ENCODE data around the gene ABHD13.
"Not testable (repeated sequence)": the region's sequence is repeated elsewhere in the genome, so short reads cannot be mapped to it uniquely, and the experiment has no call there.

ABHD13 gene

GRCh38 chr13:108223687-108224503, 5.7 kb downstream of the ABHD13 start:
- DNase-seq (ENCODE audit: low read depth) = no peak

GRCh38 chr13:108225440-108225839, 7.2 kb downstream of the ABHD13 start:
- no peak for DNase-seq (ENCODE audit: low read depth)

GRCh38 chr13:108226184-108226583, 8.0 kb downstream of the ABHD13 start:
- no peak for DNase-seq (ENCODE audit: low read depth)

GRCh38 chr13:108227651-108228272, 9.6 kb downstream of the ABHD13 start:
- DNase-seq (ENCODE audit: low read depth) = no peak

- no peak for DNase-seq (ENCODE audit: low read depth)
Observed at GRCh38 chr13:108230377-108230776, 12.2 kb downstream of the ABHD13 start.

- DNase-seq (ENCODE audit: low read depth) = no peak
Observed at GRCh38 chr13:108249150-108249549, 31.0 kb downstream of the ABHD13 start.

- no peak for DNase-seq (ENCODE audit: low read depth)
Observed at GRCh38 chr13:108257248-108257647, 39.1 kb downstream of the ABHD13 start.

- no peak for DNase-seq (ENCODE audit: low read depth)
Observed at GRCh38 chr13:108263621-108264355, 45.6 kb downstream of the ABHD13 start.

GRCh38 chr13:108266321-108266990, 48.3 kb downstream of the ABHD13 start:
- no peak for DNase-seq (ENCODE audit: low read depth)

GRCh38 chr13:108267347-108267746, 49.2 kb downstream of the ABHD13 start:
- no peak for DNase-seq (ENCODE audit: low read depth)

GRCh38 chr13:108267855-108268254, 49.7 kb downstream of the ABHD13 start:
- DNase-seq (ENCODE audit: low read depth) = not testable (repeated sequence)

- no peak for DNase-seq (ENCODE audit: low read depth)
Observed at GRCh38 chr13:108268466-108269112, 50.4 kb downstream of the ABHD13 start.

GRCh38 chr13:108269601-108270328, 51.6 kb downstream of the ABHD13 start, which contains the start of gene TNFSF13B:
Gene TNFSF13B (plus strand): TSS chr13:108269718. CDS start chr13:108269896, 178 bp downstream.
- peak; percentile 16 for DNase-seq (ENCODE audit: low read depth)

GRCh38 chr13:108270442-108270841, 52.2 kb downstream of the ABHD13 start:
- no peak for DNase-seq (ENCODE audit: low read depth)

- DNase-seq (ENCODE audit: low read depth) = no peak
Observed at GRCh38 chr13:108272333-108272732, 54.1 kb downstream of the ABHD13 start.

- no peak for DNase-seq (ENCODE audit: low read depth)
Observed at GRCh38 chr13:108273429-108274118, 55.4 kb downstream of the ABHD13 start.

- DNase-seq (ENCODE audit: low read depth) = no peak
Observed at GRCh38 chr13:108274718-108275117, 56.5 kb downstream of the ABHD13 start.

GRCh38 chr13:108276060-108276459, 57.9 kb downstream of the ABHD13 start:
- DNase-seq (ENCODE audit: low read depth) = no peak

- no peak for DNase-seq (ENCODE audit: low read depth)
Observed at GRCh38 chr13:108278466-108278865, 60.3 kb downstream of the ABHD13 start.

GRCh38 chr13:108281901-108282300, 63.7 kb downstream of the ABHD13 start:
- no peak for DNase-seq (ENCODE audit: low read depth)

All from activated T-helper 1 cell treated with Interleukin-2 at 50 U/mL for 16 hours (primary cell).